Fibroblast of skin of abdomen (primary cell): ENCODE data around the gene HLF.
"Not testable (repeated sequence)": the region's sequence is repeated elsewhere in the genome, so short reads cannot be mapped to it uniquely, and the experiment has no call there.

Experiments used
- DNase-seq: peaks from one replicate; pipeline ENCODE4 v3.0.0-alpha.2; 2013

Gene HLF

GRCh38 chr17:55312852-55313251, 48.1 kb downstream of the HLF start:
- no peak for DNase-seq

GRCh38 chr17:55314061-55314783, 49.5 kb downstream of the HLF start:
- DNase-seq: no peak

GRCh38 chr17:55314784-55315491, 50.2 kb downstream of the HLF start:
- no peak for DNase-seq

GRCh38 chr17:55316499-55316898, 51.7 kb downstream of the HLF start:
- DNase-seq: no peak

- DNase-seq: no peak
Measured at GRCh38 chr17:55317284-55317683, 52.5 kb downstream of the HLF start.

GRCh38 chr17:55318081-55318480, 53.3 kb downstream of the HLF start:
- no peak for DNase-seq

- no peak for DNase-seq
Measured at GRCh38 chr17:55318715-55319487, 54.1 kb downstream of the HLF start.

GRCh38 chr17:55319933-55320593, 55.3 kb downstream of the HLF start:
- no peak for DNase-seq

GRCh38 chr17:55320594-55321426, 56.0 kb downstream of the HLF start:
- no peak for DNase-seq

GRCh38 chr17:55321427-55322060, 56.8 kb downstream of the HLF start:
- no peak for DNase-seq

GRCh38 chr17:55322453-55322985, 57.8 kb downstream of the HLF start:
- DNase-seq: peak; percentile 7

- no peak for DNase-seq
Measured at GRCh38 chr17:55323518-55324295, 58.9 kb downstream of the HLF start.

- DNase-seq: no peak
Measured at GRCh38 chr17:55324296-55324978, 59.7 kb downstream of the HLF start.

GRCh38 chr17:55325406-55325805, 60.6 kb downstream of the HLF start:
- no peak for DNase-seq

- no peak for DNase-seq
Measured at GRCh38 chr17:55326030-55326429, 61.3 kb downstream of the HLF start.

- DNase-seq: no peak
Measured at GRCh38 chr17:55327225-55328088, 62.7 kb downstream of the HLF start.

- DNase-seq: not testable (repeated sequence)
Measured at GRCh38 chr17:55328514-55328913, 63.8 kb downstream of the HLF start.

- no peak for DNase-seq
Measured at GRCh38 chr17:55330344-55330933, 65.7 kb downstream of the HLF start.
